Keratinocyte (primary cell): Measurements from ENCODE around the gene HLA-DQB1. TPM values are rescaled to one million over a fixed set of nuclear protein-coding genes. Genes with fewer than 3 reads are reported as not detected.
"Not testable (repeated sequence)": the region's sequence is repeated elsewhere in the genome, so short reads cannot be mapped to it uniquely, and the experiment has no call there.

ENCODE experiments used
- DNase-seq: peaks from one replicate; pipeline ENCODE4 v3.0.0-alpha.2; 2011; ENCODE audit warnings: low read depth, missing footprints, low spot score
- FAIRE-seq: peaks from 2 replicates; lab custom pipeline; 2011; peaks lifted over from hg19 to GRCh38; lab: Jason Lieb, UNC
- H2AFZ ChIP-seq: 2 replicates; pipeline ENCODE4 v1.6.0; 2012; ENCODE audit warnings: low read length, control low read depth, inconsistent platforms; ENCODE audit not compliant: control insufficient read depth
- H3K27ac ChIP-seq: 2 replicates; pipeline ENCODE4 v1.5.1; 2011; ENCODE audit warnings: low read length; ENCODE audit not compliant: control insufficient read depth, insufficient read depth
- H3K27me3 ChIP-seq: 3 replicates; pipeline ENCODE4 v1.6.0; 2011; ENCODE audit warnings: low read length; ENCODE audit not compliant: control insufficient read depth, insufficient read depth; ENCODE audit errors: extremely low read depth
- H3K36me3 ChIP-seq, 2 experiments: 2 replicates in 1 of 2; 3 replicates in 1 of 2; pipeline ENCODE4 v1.5.1; 2011; ENCODE audit warnings: low read length in 2 of 2, mild to moderate bottlenecking in 1 of 2; ENCODE audit not compliant: control insufficient read depth in 2 of 2, insufficient read depth in 2 of 2; ENCODE audit errors: extremely low read depth in 1 of 2
- H3K4me1 ChIP-seq: 3 replicates; pipeline ENCODE4 v1.5.1; 2011; ENCODE audit warnings: low read length; ENCODE audit not compliant: control insufficient read depth, insufficient read depth; ENCODE audit errors: extremely low read depth
- H3K4me2 ChIP-seq: 3 replicates; pipeline ENCODE4 v1.6.0; 2011; ENCODE audit warnings: low read depth, low read length; ENCODE audit not compliant: control insufficient read depth, insufficient read depth; ENCODE audit errors: extremely low read depth
- H3K4me3 ChIP-seq, 3 experiments: fragments of 200-600 bp in 1 of 3; sonication (generic) in 1 of 3; 2 replicates in 2 of 3; 3 replicates in 1 of 3; pipeline ENCODE4 v1.5.1; 2011 to 2016; ENCODE audit warnings: low read length in 3 of 3, mild to moderate bottlenecking in 3 of 3, control low read depth in 2 of 3, inconsistent platforms in 1 of 3, low read depth in 1 of 3, mixed read lengths in 1 of 3, mixed run types in 1 of 3, moderate library complexity in 1 of 3; ENCODE audit not compliant: control insufficient read depth in 2 of 3, insufficient read depth in 2 of 3; ENCODE audit errors: extremely low read depth in 1 of 3
- H3K79me2 ChIP-seq: 2 replicates; pipeline ENCODE4 v1.6.0; 2012; ENCODE audit warnings: low read length; ENCODE audit not compliant: control insufficient read depth, insufficient read depth
- H3K9ac ChIP-seq: 3 replicates; pipeline ENCODE4 v1.6.0; 2011; ENCODE audit warnings: low read length; ENCODE audit not compliant: control insufficient read depth, insufficient read depth; ENCODE audit errors: extremely low read depth
- H3K9me1 ChIP-seq: 3 replicates; pipeline ENCODE4 v1.6.0; 2011; ENCODE audit warnings: low read length; ENCODE audit not compliant: control insufficient read depth, insufficient read depth; ENCODE audit errors: extremely low read depth
- H3K9me3 ChIP-seq: 2 replicates; pipeline ENCODE4 v1.5.1; 2012; ENCODE audit warnings: low read depth, low read length; ENCODE audit not compliant: control insufficient read depth
- H4K20me1 ChIP-seq: 3 replicates; pipeline ENCODE4 v1.6.0; 2011; ENCODE audit warnings: low read length; ENCODE audit not compliant: control insufficient read depth, insufficient read depth; ENCODE audit errors: extremely low read depth
- EZH2 ChIP-seq: IDR thresholded peaks from one replicate; pipeline ENCODE4 v1.6.1; 2012; ENCODE audit warnings: inconsistent platforms, mild to moderate bottlenecking, low read length, moderate library complexity
- dilution Hi-C: fragments of 300-500 bp; cut with MboI; formaldehyde crosslinking; loops from one replicate; pipeline ENCODE4 v1.7.0; 2020; ENCODE audit warnings: low sequenced_read_pairs; ENCODE audit not compliant: extremely low pct_ligation_motif_present
- polyA plus RNA-seq, 5 experiments: library from polyadenylated mRNA; depleted of rRNA in 3 of 5; stranded (reverse) in 3 of 5; stranded (forward) in 1 of 5; unstranded in 1 of 5; fragments of >200 nt; gene quantifications; 1 replicate in 1 of 5; 2 replicates in 3 of 5; 3 replicates in 1 of 5; pipeline versions ENCODE4 v1.2.1 to v1.2.3, GENCODE V29; 2011 to 2012; ENCODE audit warnings: missing spikeins in 2 of 5, low read depth in 1 of 5, low replicate concordance in 1 of 5
- TF ChIP-seq, protein P1 (sequence below), 3 experiments: IDR thresholded peaks in 1 of 3; conservative IDR thresholded peaks in 1 of 3; optimal IDR thresholded peaks in 1 of 3; 2 replicates in 2 of 3; 3 replicates in 1 of 3; pipeline versions ENCODE3 to v1.5.1; 2011; ENCODE audit warnings: low read length in 3 of 3, mild to moderate bottlenecking in 3 of 3, moderate library complexity in 2 of 3, control low read depth in 1 of 3, inconsistent platforms in 1 of 3; ENCODE audit not compliant: insufficient read depth in 2 of 3; ENCODE audit errors: extremely low read depth in 1 of 3

HLA-DQB1 gene
- polyA plus RNA-seq, 1 donor (not counting 4 experiments of a cell fraction or from before 2014, with no cell fraction given), result 40.5 TPM

DNA sequence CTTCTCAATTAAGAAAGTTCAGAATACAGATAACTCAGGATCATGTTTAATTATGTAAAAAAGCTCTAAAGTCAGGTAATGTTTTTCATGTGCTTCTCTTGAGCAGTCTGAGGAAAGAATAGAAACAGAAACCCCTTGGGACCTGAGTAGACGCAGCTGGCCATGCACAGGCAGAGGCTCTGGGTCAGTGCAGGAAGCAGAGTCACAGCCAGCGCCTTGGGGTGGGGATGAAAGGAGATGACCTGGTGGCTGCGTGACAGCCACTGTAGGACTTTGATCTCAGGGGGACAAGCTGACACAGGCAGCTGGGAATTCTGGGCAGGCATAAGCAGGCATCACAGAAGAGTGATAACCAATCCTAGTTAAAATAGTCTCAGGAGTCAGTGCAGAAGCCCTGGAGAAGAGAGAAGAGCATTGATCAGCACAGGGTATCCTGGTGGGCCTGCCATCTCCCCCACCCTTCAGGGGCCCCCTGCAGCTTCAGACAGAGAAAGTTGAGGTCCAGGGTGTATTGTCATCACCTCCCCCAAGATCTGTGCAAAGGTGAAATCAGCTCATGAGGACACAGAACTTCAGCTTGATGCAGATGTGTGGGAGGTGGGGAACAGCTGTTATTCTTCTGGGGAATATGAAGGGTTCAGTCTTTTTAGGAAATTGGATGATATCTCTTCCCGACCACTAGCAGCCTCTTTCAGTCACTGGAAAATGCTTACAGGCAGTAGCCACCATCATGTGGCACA is 6.4 kb downstream of the HLA-DQB1 start:
- Histone ChIP-seq H3K36me3 (peaks cover 0 to 4% of the 10 kb centered on the region in 2 experiments), H4K20me1 (no peaks in the 10 kb centered on the region), H3K4me3 (no peak overlapping the region), H3K27me3 (no peaks in the 10 kb centered on the region), H3K9ac (no peak overlapping the region), H3K4me2 (no peak overlapping the region), H3K27ac (no peak overlapping the region), H3K4me1 (no peaks in the 10 kb centered on the region), H3K9me1 (no peaks in the 10 kb centered on the region), H3K79me2 (no peaks in the 10 kb centered on the region), H2AFZ (no peak overlapping the region), H3K9me3 (no peaks in the 10 kb centered on the region)
- no peak for FAIRE-seq
- dilution Hi-C loops, result no loop called here
- no peak for DNase-seq
- no peak for TF ChIP-seq EZH2
- TF ChIP-seq, protein P1, sequence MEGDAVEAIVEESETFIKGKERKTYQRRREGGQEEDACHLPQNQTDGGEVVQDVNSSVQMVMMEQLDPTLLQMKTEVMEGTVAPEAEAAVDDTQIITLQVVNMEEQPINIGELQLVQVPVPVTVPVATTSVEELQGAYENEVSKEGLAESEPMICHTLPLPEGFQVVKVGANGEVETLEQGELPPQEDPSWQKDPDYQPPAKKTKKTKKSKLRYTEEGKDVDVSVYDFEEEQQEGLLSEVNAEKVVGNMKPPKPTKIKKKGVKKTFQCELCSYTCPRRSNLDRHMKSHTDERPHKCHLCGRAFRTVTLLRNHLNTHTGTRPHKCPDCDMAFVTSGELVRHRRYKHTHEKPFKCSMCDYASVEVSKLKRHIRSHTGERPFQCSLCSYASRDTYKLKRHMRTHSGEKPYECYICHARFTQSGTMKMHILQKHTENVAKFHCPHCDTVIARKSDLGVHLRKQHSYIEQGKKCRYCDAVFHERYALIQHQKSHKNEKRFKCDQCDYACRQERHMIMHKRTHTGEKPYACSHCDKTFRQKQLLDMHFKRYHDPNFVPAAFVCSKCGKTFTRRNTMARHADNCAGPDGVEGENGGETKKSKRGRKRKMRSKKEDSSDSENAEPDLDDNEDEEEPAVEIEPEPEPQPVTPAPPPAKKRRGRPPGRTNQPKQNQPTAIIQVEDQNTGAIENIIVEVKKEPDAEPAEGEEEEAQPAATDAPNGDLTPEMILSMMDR (optimal IDR thresholded peaks at IDR 0.05 in 1 of 3, IDR thresholded peaks at IDR 0.05 in 1 of 3, conservative IDR thresholded peaks at IDR 0.05 in 1 of 3; ENCODE audit: extremely low read depth in 1 of 3, insufficient read depth in 2 of 3, low read length in 3 of 3), result no peak

DNA sequence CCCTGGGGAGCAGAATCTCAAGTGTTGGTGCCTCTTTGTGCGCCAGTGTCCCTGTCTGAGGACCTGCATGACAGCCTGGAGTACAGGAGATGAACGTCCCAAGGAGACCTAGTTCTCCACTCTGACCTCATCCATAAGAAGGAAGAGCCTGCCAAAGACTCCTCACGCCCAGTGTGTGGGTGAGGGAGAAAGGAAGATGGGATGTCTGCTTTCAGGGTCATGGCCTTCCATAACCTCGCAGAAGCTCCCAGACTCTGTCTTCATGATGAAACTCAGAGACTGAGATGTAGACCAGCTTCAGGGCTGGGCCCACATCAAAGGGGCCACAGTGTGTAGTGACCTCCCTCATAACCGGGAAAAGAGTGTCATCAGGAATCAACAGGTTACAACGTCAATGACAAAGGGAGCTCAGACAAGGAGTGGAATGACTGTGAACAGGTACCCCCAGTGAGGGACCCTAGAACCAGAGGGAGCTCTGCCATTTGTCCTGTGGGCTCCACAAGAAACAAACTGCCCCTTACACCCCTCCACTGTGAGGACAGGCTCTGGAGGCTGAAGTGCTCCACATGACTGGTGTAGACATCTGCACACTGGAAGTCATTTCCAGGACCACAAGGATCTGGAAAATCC is 8.1 kb downstream of the HLA-DQB1 start:
- no peaks in the 10 kb centered on the region for H3K27me3 ChIP-seq
- H3K9me3 ChIP-seq, result no peaks in the 10 kb centered on the region
- dilution Hi-C loops, result no loop called here
- H3K4me2 ChIP-seq, result no peak overlapping the region
- H3K4me3 ChIP-seq, result no peak overlapping the region
- H3K4me1 ChIP-seq, result no peaks in the 10 kb centered on the region
- no peaks in the 10 kb centered on the region for H4K20me1 ChIP-seq
- no peak overlapping the region for H3K9ac ChIP-seq
- no peak overlapping the region for H2AFZ ChIP-seq
- H3K79me2 ChIP-seq, result no peaks in the 10 kb centered on the region
- no peaks in the 10 kb centered on the region for H3K9me1 ChIP-seq
- FAIRE-seq (no peak), DNase-seq (no peak)
- peaks cover 0 to 4% of the 10 kb centered on the region in 2 experiments for H3K36me3 ChIP-seq
- H3K27ac ChIP-seq, result no peak overlapping the region
- TF ChIP-seq, protein P1 (optimal IDR thresholded peaks at IDR 0.05 in 1 of 3, IDR thresholded peaks at IDR 0.05 in 1 of 3, conservative IDR thresholded peaks at IDR 0.05 in 1 of 3; ENCODE audit: extremely low read depth in 1 of 3, insufficient read depth in 2 of 3, low read length in 3 of 3), result no peak
- TF ChIP-seq EZH2, result no peak

DNA sequence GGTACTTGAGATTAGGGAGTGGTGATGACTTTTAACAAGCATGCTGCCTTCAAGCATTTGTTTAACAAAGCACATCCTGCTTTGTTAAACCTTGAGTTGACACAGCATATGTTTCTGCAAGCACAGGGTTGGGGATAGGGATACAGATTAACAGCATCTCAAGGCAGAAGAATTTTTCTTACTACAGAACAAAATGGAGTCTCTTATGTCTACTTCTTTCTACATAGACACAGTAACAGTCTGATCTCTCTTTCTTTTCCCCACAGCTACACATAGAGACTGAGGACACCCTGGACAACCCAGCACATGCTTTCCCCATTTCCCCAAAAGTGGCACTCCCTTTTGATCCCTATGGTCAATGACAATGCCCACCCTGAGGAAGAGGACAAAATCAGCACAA is 8.6 kb downstream of the HLA-DQB1 start:
- DNase-seq, H3K9ac ChIP-seq, H3K79me2 ChIP-seq, H3K27ac ChIP-seq, H3K4me1 ChIP-seq, FAIRE-seq, H3K27me3 ChIP-seq, H3K4me2 ChIP-seq, H3K4me3 ChIP-seq, H3K9me1 ChIP-seq, dilution Hi-C loops, H3K36me3 ChIP-seq, H2AFZ ChIP-seq, H3K9me3 ChIP-seq, H4K20me1 ChIP-seq: not testable (repeated sequence)
